Heart left ventricle (tissue), 16 donors: Measurements from ENCODE around the gene PKN1. TPM values are rescaled to one million over a fixed set of nuclear protein-coding genes. Genes with fewer than 3 reads are reported as not detected.

Source experiments
- ATAC-seq, 4 donors: fragments of 200-7000 bp; cut with Tn5 transposase; one replicate each; pipeline ENCODE4 v1.9.1; 2020 to 2022; ENCODE audit warnings: moderate library complexity in 4 of 4, mild to moderate bottlenecking in 3 of 4, moderate number of reproducible peaks in 1 of 4
- DNase-seq, 5 donors: peaks; one replicate each; pipeline ENCODE4 v3.0.0-alpha.2; 2020
- H3K27ac ChIP-seq, 12 donors: fragments of 200-600 bp; sonication (generic) in 4 of 12; one replicate each; pipeline versions ENCODE4 v1.5.0 to v1.8.0; 2016 to 2022; ENCODE audit warnings: mild to moderate bottlenecking in 2 of 12
- H3K27me3 ChIP-seq, 9 donors: fragments of 200-600 bp; sonication (generic) in 2 of 9; one replicate each; pipeline versions ENCODE4 v1.5.1 to v1.8.0; 2016 to 2022; ENCODE audit warnings: mild to moderate bottlenecking in 3 of 9
- H3K36me3 ChIP-seq, 9 donors: fragments of 200-600 bp; sonication (generic) in 2 of 9; one replicate each; pipeline versions ENCODE4 v1.5.0 to v1.8.0; 2018 to 2022; ENCODE audit warnings: mild to moderate bottlenecking in 2 of 9
- H3K4me1 ChIP-seq, 12 donors: fragments of 200-600 bp; sonication (generic) in 4 of 12; one replicate each; pipeline versions ENCODE4 v1.5.0 to v1.8.0; 2016 to 2022; ENCODE audit warnings: mild to moderate bottlenecking in 3 of 12
- H3K4me3 ChIP-seq, 12 donors: fragments of 200-600 bp; sonication (generic) in 4 of 12; one replicate each; pipeline versions ENCODE4 v1.5.0 to v1.8.0; 2017 to 2022; ENCODE audit warnings: mild to moderate bottlenecking in 9 of 12, moderate library complexity in 4 of 12
- H3K9me3 ChIP-seq, 12 donors: fragments of 200-600 bp; sonication (generic) in 4 of 12; one replicate each; pipeline versions ENCODE4 v1.5.0 to v1.8.0; 2016 to 2022; ENCODE audit warnings: mild to moderate bottlenecking in 1 of 12
- POLR2A ChIP-seq, 2 donors: fragments of 450-650 bp; IDR thresholded peaks; one replicate each; pipeline ENCODE4 v1.6.1; 2017; ENCODE audit warnings: antibody characterized with exemption in 2 of 2, mild to moderate bottlenecking in 2 of 2, moderate library complexity in 2 of 2
- WGBS, 4 donors: extraction: QIAGEN DNeasy Blood & Tissue Kit in 2 of 4; methylation state at CpG; one replicate each; pipeline versions ENCODE4 v1.1.5 to v1.1.7; 2013 to 2018; 5-methylcytosine and 5-hydroxymethylcytosine counted together
- intact Hi-C, 10 donors: fragments of 100-400 bp; cut with DNase I; formaldehyde crosslinking; loops; one replicate each; pipeline versions ENCODE4 v1.11.1 to v1.14.2; 2022
- polyA plus RNA-seq, 2 donors: library from polyadenylated mRNA; stranded (reverse); fragments of 200-250 nt; gene quantifications; one replicate each; pipeline ENCODE4 v1.2.3, GENCODE V29; 2013
- total RNA-seq, 9 donors: library from RNA; depleted of rRNA in 2 of 9; stranded (reverse); fragments of >200 nt in 2 of 9; fragmentation: NEBNext Ultra II Directional in 3 of 9; extraction: Animal tissue kit (Norgen Biotek cat#: 25700) in 3 of 9; gene quantifications; one replicate each; pipeline versions ENCODE4 v1.1.0 to v1.2.4, GENCODE V29; 2016 to 2023
- TF ChIP-seq, protein P1 (sequence below), 12 donors: fragments of 200-600 bp; sonication (generic) in 4 of 12; IDR thresholded peaks; one replicate each; pipeline versions ENCODE4 v1.5.0 to v1.8.0; 2018 to 2022; ENCODE audit warnings: antibody characterized with exemption in 12 of 12, mild to moderate bottlenecking in 5 of 12
- donor health status: ischemic (EF 13 %, LVEDD 7.1; RV severe dilation, severe dysfunction).
- donor health status: healthy with polysubstance abuse.
- donor health status: DM: no; HTN: yes; CAD: no.
- donor health status: DM: no; HTN: no; CAD: no.
- donor health status: ischemic (EF 25% LVEDD 6.9; RV normal size, moderate dysfunction).
- donor health status: ischemic (EF 25% LVEDD 5.7; RV mildly dilated, moderate dysfunction).
- donor health status: healthy.
- donor health status: DM: yes; HTN: yes; CAD: no.
- donor health status: ischemic (EF 35%, LVEDD 5.7; RV mildly dilated, moderate dysfunction).
- donor health status: nonischemic (EF 11% LVEDD 7.7; RV severe dilation, severe dysfunction).
- donor health status: DM: yes; HTN: yes; CAD: no.
- donor health status: PGD.
- donor health status: ischemic (EF 29% LVEDD 5.4; RV normal size, mild dysfunction).
- donor health status: nonischemic (EF 23%, LVEDD 6.1; RV moderate dilation, normal function).

The PKN1 gene
- total and polyA plus RNA-seq, 11 donors = 109 to 206 (median 131) TPM

DNA sequence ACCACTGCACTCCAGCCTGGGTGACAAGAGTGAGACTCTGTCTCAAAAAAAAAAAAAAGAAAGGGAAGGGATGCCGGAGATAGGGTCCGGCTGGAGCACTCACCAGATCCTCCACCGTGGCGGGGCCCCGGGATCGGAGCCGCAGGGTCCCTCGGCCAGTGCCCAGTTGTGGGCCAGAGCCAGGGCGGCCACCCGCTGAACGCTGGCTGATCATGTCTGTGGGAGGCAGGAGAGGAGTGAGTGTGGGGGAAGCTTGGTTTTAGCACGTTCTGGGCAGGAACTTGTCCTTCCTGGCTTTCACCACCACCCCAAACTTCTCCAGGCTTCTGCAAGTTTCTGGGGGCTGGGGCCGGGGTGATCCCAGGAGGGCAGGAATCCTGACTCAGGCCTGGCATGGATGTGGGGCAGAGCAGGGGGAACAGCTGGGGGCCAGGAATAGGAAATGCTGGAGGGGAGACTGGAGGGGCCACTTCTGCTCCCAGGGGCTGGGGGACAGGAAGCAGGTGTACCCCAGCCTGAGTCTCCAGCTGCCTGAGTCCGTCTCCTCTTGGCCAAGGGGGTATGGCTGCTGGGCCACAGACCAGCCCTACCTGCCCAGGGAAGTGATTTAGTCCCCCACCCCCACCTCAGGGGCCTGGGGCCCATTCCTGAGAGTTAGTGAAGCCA, 46.3 kb downstream of the PKN1 start:
- no peaks in the 10 kb centered on the region for H3K9me3 ChIP-seq
- no peak overlapping the region for H3K4me3 ChIP-seq
- WGBS, 4 donors = 80 to 93% (median 89%) methylated on average over 14 of the region's 14 CpGs
- intact Hi-C loops = loop anchor here in 7 of 10 donors (5.0 to 10.0 kb wide), 6 partner anchors 37 to 345 kb away; partner anchors contain the start of gene ASF1B (in 1 of the 7)
- TF ChIP-seq, protein P1, sequence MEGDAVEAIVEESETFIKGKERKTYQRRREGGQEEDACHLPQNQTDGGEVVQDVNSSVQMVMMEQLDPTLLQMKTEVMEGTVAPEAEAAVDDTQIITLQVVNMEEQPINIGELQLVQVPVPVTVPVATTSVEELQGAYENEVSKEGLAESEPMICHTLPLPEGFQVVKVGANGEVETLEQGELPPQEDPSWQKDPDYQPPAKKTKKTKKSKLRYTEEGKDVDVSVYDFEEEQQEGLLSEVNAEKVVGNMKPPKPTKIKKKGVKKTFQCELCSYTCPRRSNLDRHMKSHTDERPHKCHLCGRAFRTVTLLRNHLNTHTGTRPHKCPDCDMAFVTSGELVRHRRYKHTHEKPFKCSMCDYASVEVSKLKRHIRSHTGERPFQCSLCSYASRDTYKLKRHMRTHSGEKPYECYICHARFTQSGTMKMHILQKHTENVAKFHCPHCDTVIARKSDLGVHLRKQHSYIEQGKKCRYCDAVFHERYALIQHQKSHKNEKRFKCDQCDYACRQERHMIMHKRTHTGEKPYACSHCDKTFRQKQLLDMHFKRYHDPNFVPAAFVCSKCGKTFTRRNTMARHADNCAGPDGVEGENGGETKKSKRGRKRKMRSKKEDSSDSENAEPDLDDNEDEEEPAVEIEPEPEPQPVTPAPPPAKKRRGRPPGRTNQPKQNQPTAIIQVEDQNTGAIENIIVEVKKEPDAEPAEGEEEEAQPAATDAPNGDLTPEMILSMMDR (IDR thresholded peaks at IDR 0.05) = no peak
- no peak for TF ChIP-seq POLR2A (IDR thresholded peaks at IDR 0.05)
- DNase-seq (no peak), ATAC-seq (no peak)
- peaks cover 0 to 57% (median 37%) of the 10 kb centered on the region in 9 donors for H3K36me3 ChIP-seq
- H3K27ac ChIP-seq = no peak overlapping the region
- H3K4me1 ChIP-seq = peaks cover 0 to 31% (median 14%) of the 10 kb centered on the region in 12 donors
- peaks cover 0 to 16% (median 10%) of the 10 kb centered on the region in 9 donors for H3K27me3 ChIP-seq

DNA sequence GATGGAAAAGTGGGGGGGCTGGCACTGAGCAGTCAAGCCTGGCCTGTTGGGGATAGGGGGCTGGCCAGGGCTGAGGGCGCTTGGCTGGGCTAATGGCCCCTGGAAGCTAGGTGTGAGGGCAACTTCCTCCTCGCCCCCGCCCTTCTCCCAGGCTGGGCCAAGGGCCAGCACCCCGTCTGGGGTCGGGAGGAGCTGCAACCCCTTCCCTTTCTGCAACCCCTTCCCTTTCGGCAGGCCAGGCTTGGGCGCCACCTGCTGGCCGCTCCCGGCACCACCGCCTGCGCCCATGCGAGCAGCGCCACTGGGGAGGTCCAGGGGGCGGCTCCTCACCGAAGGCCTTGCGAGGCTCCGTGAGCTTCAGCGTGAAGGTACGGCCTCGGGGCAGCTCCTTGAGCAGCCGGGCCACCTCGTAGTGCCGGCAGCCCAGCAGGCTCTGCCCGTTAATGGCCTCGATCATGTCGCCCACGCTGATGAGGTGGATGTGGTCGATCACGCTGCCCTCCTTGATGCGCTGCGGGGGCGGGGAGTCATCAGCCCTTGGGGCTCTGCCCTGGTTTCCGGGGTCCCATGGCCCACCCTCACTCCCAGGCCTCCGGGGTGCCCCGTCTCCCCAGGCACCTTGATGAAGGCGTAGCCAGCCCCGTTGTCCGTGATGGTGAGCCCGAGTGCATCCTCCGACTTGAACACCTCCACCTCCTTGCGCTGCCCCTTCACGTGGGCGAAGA, 47.0 kb downstream of the PKN1 start:
- 68 to 80% (median 74%) methylated on average over 24 to 43 of the region's 43 CpGs for WGBS, 4 donors
- Histone ChIP-seq H3K27me3 (peaks cover 0 to 9% (median 5%) of the 10 kb centered on the region in 9 donors), H3K36me3 (peaks cover 0 to 62% (median 37%) of the 10 kb centered on the region in 9 donors), H3K4me3 (no peak overlapping the region), H3K27ac (no peak overlapping the region), H3K9me3 (no peaks in the 10 kb centered on the region), H3K4me1 (peaks cover 0 to 26% (median 11%) of the 10 kb centered on the region in 12 donors)
- ATAC-seq (peak in 3 of 4 donors; percentile 33 to 40 (median 38)), DNase-seq (peak in 1 of 5 donors; percentile 76)
- intact Hi-C loops = loop anchor here in 7 of 10 donors (5.0 to 10.0 kb wide), 6 partner anchors 38 to 345 kb away; partner anchors contain the start of gene ASF1B (in 1 of the 7)
- TF ChIP-seq POLR2A (IDR thresholded peaks at IDR 0.05) = no peak
- TF ChIP-seq, protein P1 (IDR thresholded peaks at IDR 0.05) = peak; percentile 61 to 92 (median 70)

DNA sequence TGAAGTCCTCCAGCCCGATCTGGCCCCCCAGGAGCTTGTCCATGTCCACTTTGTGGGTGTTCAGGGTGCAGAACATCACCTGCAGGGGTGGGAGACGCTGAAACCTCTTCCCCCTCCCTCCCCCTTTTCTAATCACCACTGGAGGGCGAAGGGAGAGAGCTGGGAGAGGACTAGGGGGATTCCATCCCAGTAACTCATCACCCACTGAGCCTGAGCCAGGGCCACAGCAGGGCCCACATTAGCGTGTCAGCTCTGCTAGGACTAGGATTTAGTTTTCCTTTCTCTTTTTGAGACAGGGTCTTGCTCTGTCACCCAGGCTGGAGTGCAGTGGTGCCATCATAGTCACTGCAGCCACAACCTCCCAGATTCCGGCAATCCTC, 47.6 kb downstream of the PKN1 start:
- H3K36me3 ChIP-seq = peaks cover 0 to 65% (median 37%) of the 10 kb centered on the region in 9 donors
- intact Hi-C loops = no loop called here
- TF ChIP-seq, protein P1 (IDR thresholded peaks at IDR 0.05) = no peak
- TF ChIP-seq POLR2A (IDR thresholded peaks at IDR 0.05) = no peak
- H3K9me3 ChIP-seq = no peaks in the 10 kb centered on the region
- DNase-seq (no peak), ATAC-seq (no peak)
- no peak overlapping the region for H3K4me3 ChIP-seq
- H3K27ac ChIP-seq = no peak overlapping the region
- WGBS, 4 donors = 90 to 96% (median 92%) methylated on average over 5 of the region's 5 CpGs
- H3K4me1 ChIP-seq = peaks cover 0 to 21% (median 5%) of the 10 kb centered on the region in 12 donors
- H3K27me3 ChIP-seq = peaks cover 0 to 3% (median 0%) of the 10 kb centered on the region in 9 donors
